Measurements from ENCODE around the gene LRRC31.

LRRC31 gene

DNA sequence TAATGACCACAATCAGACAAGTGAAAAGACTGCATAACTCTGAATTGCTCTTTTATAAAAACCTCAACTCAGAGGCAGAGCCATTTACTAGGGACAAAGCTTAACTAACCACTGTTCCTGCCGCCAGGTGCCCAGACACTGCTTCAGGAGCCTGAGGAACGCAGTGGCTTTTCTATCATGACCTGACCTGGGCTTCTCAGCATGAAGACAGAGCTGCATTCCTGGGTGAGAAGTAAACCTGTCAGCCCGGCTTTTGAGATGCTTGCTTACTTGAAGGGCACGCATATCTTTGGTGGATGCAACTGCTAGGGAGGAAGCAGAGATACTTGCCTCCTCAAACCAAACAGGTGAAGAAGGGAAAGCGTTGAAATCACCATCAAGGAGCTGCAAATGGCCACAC, 7.9 kb downstream of the LRRC31 start:
- FAIRE-seq: no peak

- no peak for FAIRE-seq
Measured at GRCh38 chr3:169857811-169858210, 11.9 kb downstream of the LRRC31 start.

- no peak for FAIRE-seq
Measured at GRCh38 chr3:169855514-169855913, 14.2 kb downstream of the LRRC31 start.

- no peak for FAIRE-seq
Measured at GRCh38 chr3:169850618-169851017, 19.1 kb downstream of the LRRC31 start.

- FAIRE-seq: no peak
Measured at GRCh38 chr3:169848741-169849140, 21.0 kb downstream of the LRRC31 start.

DNA sequence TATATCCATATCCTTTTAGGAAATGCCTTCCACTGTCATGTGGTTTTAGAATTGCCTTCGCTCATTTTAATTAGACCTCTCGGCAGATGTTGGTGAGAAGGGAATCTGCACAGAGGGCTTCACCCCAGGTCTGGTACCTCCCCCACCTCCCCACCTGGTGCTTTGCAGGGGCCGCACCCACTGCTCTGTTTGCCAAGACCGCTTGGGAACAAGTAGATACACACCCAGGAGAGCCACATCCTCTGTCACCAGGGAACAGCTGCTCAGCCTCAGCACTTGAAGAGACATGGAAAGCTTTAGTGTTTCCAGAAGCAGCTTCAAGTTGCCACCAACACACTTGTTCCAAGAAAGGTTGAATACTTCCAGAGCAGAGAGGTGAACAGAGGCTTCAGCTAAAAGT, 21.8 kb downstream of the LRRC31 start:
- FAIRE-seq: no peak

DNA sequence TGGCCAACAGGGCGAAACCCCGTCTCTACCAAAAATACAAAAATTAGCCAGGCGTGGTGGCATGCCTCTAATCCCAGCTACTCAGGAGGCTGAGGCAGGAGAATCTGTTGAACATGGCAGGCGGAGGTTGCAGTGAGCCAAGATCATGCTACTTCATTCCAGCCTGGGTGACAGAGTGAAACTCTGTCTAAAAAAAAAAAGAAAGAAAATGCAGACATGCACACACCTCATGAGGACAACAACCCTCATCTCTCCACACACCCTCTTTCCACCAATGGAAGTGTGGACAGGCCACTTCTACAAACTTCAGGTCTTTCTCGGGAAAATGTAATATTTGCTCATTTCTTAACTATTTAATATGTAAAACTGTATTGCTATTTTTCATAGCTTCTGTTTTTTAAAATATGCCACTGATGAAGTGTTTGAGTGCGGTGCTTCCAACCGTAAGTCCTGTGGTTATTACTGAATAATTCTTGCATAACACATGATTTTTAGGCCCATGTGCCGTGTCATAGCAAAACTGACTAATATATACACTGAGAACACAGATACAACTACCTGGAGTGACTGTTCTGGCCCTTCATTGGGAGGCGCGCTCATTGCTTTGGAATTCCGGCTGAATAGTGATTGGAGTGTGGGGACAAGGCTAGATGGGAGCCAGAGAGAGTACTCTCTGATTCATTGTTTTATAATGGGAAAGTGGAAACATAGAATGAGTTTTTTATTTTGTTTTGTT, 23.1 kb downstream of the LRRC31 start:
- FAIRE-seq: no peak

DNA sequence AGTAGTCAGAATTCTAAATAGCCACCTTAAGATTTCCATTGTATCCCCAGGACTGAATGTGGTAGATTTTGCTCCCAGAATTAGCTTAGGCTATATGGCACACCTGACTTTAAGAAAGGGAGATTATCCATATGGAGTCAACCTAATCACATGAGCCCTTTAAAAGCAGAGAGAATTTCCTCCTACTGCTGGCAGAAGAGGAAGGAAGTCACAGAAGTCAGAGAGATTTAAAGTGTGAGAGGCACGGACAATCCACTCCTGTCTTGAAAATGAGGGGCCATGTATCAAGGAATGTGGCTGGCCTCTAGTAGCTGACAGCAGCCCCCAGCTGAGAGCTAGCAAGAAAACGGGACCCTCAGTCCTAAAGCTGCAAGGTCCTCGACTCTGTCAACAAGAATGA, 26.8 kb downstream of the LRRC31 start:
- FAIRE-seq: no peak

GRCh38 chr3:169841171-169841570, 28.6 kb downstream of the LRRC31 start:
- FAIRE-seq: no peak

- FAIRE-seq: no peak
Measured at GRCh38 chr3:169838511-169839030, 31.2 kb downstream of the LRRC31 start.

- FAIRE-seq: no peak
Measured at GRCh38 chr3:169836942-169837275, 32.8 kb downstream of the LRRC31 start.

DNA sequence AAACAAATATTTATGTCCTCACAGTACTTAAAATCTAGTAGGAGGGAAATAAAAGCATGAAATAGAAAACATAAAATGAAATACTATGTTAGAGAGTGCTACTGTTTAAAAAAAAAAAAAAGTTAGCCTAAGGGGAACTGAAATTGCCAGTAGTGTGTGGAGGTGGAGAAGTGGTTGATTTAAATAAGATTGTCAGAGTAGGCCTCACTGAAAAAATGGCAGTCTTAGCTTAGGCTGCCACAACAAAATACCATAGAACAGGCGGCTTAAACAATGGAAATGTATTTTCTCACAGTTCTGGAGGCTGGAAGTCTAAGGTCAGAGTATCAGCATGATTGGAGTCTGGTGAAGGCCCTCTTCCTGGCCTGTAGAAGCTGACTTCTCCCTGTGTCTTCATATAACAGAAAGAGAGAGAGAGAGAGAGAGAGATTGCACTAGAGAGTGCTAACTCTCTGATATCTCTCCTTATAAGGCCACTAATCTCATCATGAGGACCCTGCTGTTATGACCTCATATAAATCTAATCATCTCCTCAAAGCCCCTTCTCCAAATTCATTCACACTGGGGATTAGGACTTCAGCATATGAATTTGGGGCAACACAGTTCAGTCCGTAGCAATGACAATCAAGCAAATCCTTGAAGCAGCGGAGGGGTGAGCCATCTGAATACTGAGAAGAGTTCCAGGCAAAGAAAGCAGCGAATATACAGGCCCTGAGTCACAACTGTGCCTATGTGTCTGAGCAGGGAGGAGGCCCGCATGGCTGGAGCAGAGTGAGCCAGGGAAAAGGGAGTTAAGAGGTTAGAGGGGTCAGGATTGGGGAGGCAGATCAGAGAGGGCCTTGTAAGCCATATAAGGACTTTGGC, 33.4 kb downstream of the LRRC31 start:
- no peak for FAIRE-seq

DNA sequence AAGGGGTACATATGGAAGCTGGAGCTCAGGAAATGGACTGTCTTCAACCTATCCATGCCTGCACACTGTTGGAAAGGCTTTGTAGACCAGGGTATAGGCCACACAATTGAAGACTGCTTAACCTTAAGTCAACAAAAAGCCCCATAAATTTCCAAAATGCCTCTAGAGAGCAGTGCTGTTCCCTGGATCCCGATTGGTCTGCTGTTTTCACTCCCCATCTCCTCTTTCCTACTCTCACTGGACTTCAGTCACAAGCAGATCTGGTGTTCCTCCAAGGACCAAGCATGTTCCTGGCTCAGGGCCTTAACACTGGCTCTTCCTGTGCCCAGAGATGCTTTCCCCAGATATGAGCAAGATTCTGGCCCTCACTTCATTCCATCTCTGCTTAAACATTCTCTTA, 34.2 kb downstream of the LRRC31 start:
- no peak for FAIRE-seq

- no peak for FAIRE-seq
Measured at GRCh38 chr3:169827712-169828111, 42.0 kb downstream of the LRRC31 start.

- no peak for FAIRE-seq
Measured at GRCh38 chr3:169825316-169825715, 44.4 kb downstream of the LRRC31 start.

GRCh38 chr3:169822983-169823382, 46.8 kb downstream of the LRRC31 start:
- no peak for FAIRE-seq

GRCh38 chr3:169822540-169822939, 47.2 kb downstream of the LRRC31 start:
- FAIRE-seq: no peak

DNA sequence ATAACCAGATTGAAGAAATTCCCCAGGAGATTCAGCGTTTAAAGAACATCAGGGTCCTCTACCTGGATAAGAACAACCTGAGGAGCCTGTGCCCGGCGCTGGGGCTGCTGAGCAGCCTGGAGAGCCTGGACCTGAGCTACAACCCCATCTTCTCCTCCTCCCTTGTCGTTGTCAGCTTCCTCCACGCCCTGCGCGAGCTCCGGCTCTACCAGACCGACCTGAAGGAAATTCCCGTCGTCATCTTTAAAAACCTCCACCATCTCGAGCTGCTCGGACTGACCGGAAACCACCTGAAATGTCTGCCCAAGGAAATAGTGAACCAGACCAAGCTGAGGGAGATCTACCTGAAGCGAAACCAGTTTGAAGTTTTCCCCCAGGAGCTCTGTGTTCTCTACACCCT, 47.6 kb downstream of the LRRC31 start:
- no peak for FAIRE-seq

GRCh38 chr3:169818316-169818715, 51.4 kb downstream of the LRRC31 start:
- no peak for FAIRE-seq

- FAIRE-seq: no peak
Measured at GRCh38 chr3:169815590-169816150, 54.1 kb downstream of the LRRC31 start.

DNA sequence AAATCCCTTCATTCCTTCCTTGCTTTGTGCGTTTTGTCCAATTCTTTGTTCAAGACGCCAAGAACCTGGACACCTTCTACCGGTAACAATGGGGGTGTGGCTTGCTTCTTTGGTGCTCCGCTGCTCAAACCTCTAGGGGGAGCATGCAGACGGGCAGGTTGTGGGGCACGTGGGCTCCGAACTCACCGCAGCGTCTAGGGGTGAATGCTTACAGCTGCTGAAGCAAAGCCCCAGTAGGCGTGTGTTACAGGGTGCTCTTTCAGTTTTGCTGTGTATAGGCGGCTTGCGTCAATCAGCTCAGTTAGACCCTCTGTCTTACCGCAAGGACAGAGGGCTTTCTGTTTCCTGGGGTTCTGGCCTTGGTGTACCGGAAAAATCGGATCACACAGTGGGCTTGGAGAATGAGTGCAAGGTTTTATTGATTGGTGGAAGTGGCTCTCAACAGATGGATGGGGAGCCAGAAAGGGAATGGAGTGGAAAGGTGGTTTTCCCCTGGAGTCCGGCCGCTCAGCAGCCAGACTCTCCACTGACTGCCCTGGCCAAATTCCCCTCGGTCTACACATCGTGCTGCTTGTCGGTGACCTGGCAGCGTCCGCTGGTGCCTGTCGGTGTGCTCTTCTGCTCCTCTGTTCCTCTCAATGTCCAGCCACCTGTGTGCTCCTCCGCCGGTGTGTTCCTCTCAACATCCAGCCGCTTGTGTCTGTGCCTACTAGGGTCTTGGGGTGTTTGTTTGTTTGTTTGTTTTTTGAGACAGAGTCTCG, 55.8 kb downstream of the LRRC31 start:
- no peak for FAIRE-seq

GRCh38 chr3:169813278-169813677, 56.5 kb downstream of the LRRC31 start:
- FAIRE-seq: no peak

Data from colon (tissue), 2 donors.